Lower leg skin (tissue), 4 donors: ENCODE data around the gene FYCO1. TPM values are rescaled to one million over a fixed set of nuclear protein-coding genes. Genes with fewer than 3 reads are reported as not detected.

Experiments
- DNase-seq, 2 donors: peaks; one replicate each; pipeline ENCODE4 v3.0.0-alpha.2; 2019; ENCODE audit warnings: low spot score in 2 of 2
- H3K4me3 ChIP-seq: fragments of 200-600 bp; sonication (generic); 2 replicates; pipeline ENCODE4 v1.5.1; 2017; ENCODE audit warnings: mild to moderate bottlenecking, low read depth; ENCODE audit not compliant: poor library complexity, severe bottlenecking
- POLR2A ChIP-seq, 2 donors: fragments of 450-650 bp; IDR thresholded peaks; one replicate each; pipeline ENCODE4 v1.6.1; 2016 to 2017; ENCODE audit warnings: antibody characterized with exemption in 2 of 2, mild to moderate bottlenecking in 1 of 2, moderate library complexity in 1 of 2
- WGBS, 2 donors: methylation state at CpG; one replicate each; pipeline ENCODE4 v1.1.5; 2018; 5-methylcytosine and 5-hydroxymethylcytosine counted together
- intact Hi-C: fragments of 100-400 bp; cut with DNase I; formaldehyde crosslinking; loops from one replicate; pipeline ENCODE4 v1.15.0; 2023; ENCODE audit warnings: low total_unique reads
- total RNA-seq, 4 donors: library from RNA; depleted of rRNA; stranded (reverse); fragments of >200 nt; gene quantifications; one replicate each; pipeline ENCODE4 v1.1.0, GENCODE V29; 2016
- TF ChIP-seq, protein P1 (sequence below), 3 donors: fragments of 450-650 bp; IDR thresholded peaks; one replicate each; pipeline ENCODE4 v1.5.1; 2016; ENCODE audit warnings: antibody characterized with exemption in 3 of 3, mild to moderate bottlenecking in 3 of 3, moderate library complexity in 2 of 3

FYCO1 gene
- total RNA-seq, 4 donors from 2014 or later: 35.0 to 57.0 (median 51.3) TPM

GRCh38 chr3:45953536-45953935 lies 42.1 kb downstream of the FYCO1 start:
- no peak for TF ChIP-seq POLR2A (IDR thresholded peaks at IDR 0.05)
- TF ChIP-seq, protein P1, sequence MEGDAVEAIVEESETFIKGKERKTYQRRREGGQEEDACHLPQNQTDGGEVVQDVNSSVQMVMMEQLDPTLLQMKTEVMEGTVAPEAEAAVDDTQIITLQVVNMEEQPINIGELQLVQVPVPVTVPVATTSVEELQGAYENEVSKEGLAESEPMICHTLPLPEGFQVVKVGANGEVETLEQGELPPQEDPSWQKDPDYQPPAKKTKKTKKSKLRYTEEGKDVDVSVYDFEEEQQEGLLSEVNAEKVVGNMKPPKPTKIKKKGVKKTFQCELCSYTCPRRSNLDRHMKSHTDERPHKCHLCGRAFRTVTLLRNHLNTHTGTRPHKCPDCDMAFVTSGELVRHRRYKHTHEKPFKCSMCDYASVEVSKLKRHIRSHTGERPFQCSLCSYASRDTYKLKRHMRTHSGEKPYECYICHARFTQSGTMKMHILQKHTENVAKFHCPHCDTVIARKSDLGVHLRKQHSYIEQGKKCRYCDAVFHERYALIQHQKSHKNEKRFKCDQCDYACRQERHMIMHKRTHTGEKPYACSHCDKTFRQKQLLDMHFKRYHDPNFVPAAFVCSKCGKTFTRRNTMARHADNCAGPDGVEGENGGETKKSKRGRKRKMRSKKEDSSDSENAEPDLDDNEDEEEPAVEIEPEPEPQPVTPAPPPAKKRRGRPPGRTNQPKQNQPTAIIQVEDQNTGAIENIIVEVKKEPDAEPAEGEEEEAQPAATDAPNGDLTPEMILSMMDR (IDR thresholded peaks at IDR 0.05): no peak
- no peak overlapping the region for H3K4me3 ChIP-seq
- peak in 1 of 2 donors; percentile 36 for DNase-seq
- intact Hi-C loops: no loop called here
- WGBS, 2 donors: 85% methylated on average over 4 of the region's 4 CpGs

DNA sequence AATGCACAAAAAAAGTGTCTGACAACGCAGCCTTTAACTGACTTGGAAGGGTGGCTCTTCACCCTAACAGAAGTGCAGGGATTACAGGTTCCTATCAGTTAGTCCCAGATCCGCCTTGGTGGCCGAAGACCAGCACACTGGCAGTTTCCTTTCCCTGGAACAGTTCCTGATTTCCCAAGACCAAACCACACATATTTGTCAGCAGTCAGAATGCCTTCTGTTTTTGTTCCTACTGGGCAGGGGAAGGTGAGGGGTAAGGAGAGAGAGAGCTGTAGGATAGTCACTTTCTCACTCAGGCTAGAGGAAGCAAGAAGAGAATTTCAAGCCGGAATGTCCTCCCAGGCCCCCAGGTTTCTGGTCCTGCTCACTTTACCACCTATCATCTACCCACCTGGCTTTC lies 43.2 kb downstream of the FYCO1 start:
- DNase-seq: peak in 1 of 2 donors; percentile 40
- intact Hi-C loops: no loop called here
- WGBS, 2 donors: 84 to 88% methylated on average over 4 of the region's 4 CpGs
- TF ChIP-seq POLR2A (IDR thresholded peaks at IDR 0.05): no peak
- TF ChIP-seq, protein P1 (IDR thresholded peaks at IDR 0.05): no peak
- no peak overlapping the region for H3K4me3 ChIP-seq

DNA sequence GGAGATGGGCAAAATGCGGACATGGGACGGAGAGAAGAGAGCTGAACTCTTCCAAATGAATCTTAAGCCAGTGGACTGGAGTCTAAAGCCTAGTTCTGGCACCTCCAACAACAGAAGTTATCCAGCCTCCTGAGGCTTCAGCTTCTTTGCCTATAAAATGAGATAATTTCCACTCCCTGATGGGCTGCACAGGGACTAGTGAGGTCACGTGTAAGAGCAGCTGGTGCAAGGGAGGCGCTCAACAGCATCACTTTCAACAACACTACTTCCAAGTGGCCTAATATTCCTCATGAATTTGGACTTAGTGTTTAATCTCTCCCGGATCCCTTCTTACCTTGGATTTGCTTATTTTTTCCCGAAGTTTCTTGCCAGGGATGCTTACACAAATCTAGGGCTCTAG lies 43.7 kb downstream of the FYCO1 start:
- 83 to 94% methylated on average over 6 of the region's 6 CpGs for WGBS, 2 donors
- peak in 1 of 2 donors; percentile 37 for DNase-seq
- intact Hi-C loops: no loop called here
- H3K4me3 ChIP-seq: no peak overlapping the region
- no peak for TF ChIP-seq POLR2A (IDR thresholded peaks at IDR 0.05)
- TF ChIP-seq, protein P1 (IDR thresholded peaks at IDR 0.05): no peak

DNA sequence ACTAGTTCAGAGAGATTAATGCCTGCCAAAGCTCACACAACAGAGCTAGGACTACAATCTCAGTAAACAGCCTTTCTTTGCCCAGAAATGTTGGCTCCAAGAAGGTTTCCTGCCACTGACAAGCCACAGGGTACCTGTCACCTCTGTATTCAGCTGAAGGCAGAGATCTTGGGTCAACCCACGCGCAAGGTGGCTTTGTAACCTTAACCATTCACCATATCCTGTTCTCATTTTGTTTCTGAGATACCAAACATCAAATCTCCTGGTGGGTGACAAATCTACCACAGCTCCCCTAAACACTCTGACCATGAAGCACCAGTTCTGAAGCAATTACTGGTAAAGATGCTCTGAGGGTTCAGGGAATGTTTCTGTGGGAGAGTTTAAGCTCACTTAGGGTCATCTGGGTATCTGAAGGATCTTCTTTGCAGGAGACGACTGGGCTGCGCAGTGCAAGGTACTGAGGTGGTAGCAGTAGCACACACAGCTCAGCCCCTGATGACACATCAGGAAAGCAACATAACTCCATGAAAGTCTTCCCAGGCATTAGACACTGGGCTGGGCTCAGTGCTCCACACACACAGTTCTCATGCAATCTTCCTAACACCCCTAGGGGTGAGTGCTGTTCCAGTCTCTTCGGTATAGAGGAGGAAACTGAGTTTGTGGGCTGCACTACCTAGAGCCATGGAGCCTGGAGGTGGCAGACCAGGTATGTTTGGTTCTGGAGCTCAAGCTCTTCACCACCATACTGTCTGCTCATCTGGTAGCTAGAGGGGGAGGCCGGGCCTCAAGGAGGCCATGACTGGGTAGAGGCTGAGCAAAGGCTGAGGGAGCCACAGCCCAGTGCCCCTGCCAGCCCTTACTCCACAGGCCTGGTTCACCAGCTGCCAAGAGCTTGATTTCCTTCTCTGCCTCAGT lies 44.7 kb downstream of the FYCO1 start:
- 93 to 96% methylated on average over 6 of the region's 6 CpGs for WGBS, 2 donors
- TF ChIP-seq POLR2A (IDR thresholded peaks at IDR 0.05): no peak
- TF ChIP-seq, protein P1 (IDR thresholded peaks at IDR 0.05): no peak
- intact Hi-C loops: no loop called here

GRCh38 chr3:45950131-45950530 lies 45.5 kb downstream of the FYCO1 start:
- intact Hi-C loops: no loop called here

More for the DNA sequence above, 44.7 kb downstream of the FYCO1 start:
- no peak overlapping the region for H3K4me3 ChIP-seq
- peak in 1 of 2 donors; percentile 66 for DNase-seq

More at GRCh38 chr3:45950131-45950530, 45.5 kb downstream of the FYCO1 start:
- TF ChIP-seq POLR2A (IDR thresholded peaks at IDR 0.05): no peak
- TF ChIP-seq, protein P1 (IDR thresholded peaks at IDR 0.05): no peak
- no peak overlapping the region for H3K4me3 ChIP-seq
- DNase-seq: peak in 1 of 2 donors; percentile 65
- WGBS, 2 donors: 100% methylated on average over 2 of the region's 2 CpGs
